SU-DHL-6 (cell line): ENCODE results near the gene NFIA.

Source experiments
- H2AFZ ChIP-seq: fragments of 200-600 bp; sonication (generic); 2 replicates; pipeline ENCODE4 v1.6.1; 2014; ENCODE audit warnings: low read depth, mild to moderate bottlenecking, moderate library complexity, mixed read lengths, antibody characterized with exemption, low read length; ENCODE audit not compliant: severe bottlenecking
- H3F3A ChIP-seq: fragments of 200-600 bp; shearing (Covaris generic); 2 replicates; pipeline ENCODE4 v1.6.0; 2016; ENCODE audit warnings: antibody characterized with exemption, mild to moderate bottlenecking; ENCODE audit not compliant: insufficient read depth
- H3K27ac ChIP-seq: fragments of 200-600 bp; sonication (generic); 2 replicates; pipeline ENCODE4 v1.5.1; 2016; ENCODE audit warnings: low read depth, mild to moderate bottlenecking, low read length, moderate library complexity, mixed read lengths
- H3K27me3 ChIP-seq: fragments of 200-600 bp; sonication (generic), shearing (Covaris generic); 2 replicates; pipeline ENCODE4 v1.6.0; 2014; ENCODE audit warnings: mild to moderate bottlenecking, low read length
- H3K36me3 ChIP-seq: fragments of 200-600 bp; sonication (generic); 2 replicates; pipeline ENCODE4 v1.6.1; 2014; ENCODE audit warnings: mild to moderate bottlenecking, low read length, mixed read lengths
- H3K4me2 ChIP-seq: fragments of 300-600, 200-600 bp; shearing (Covaris generic), sonication (generic); 2 replicates; pipeline ENCODE4 v1.6.0; 2014; ENCODE audit warnings: low read length, low read depth, mild to moderate bottlenecking; ENCODE audit not compliant: poor library complexity, severe bottlenecking
- H3K4me3 ChIP-seq: fragments of 200-600 bp; sonication (generic); 2 replicates; pipeline ENCODE4 v1.5.1; 2014; ENCODE audit warnings: antibody characterized with exemption, low read length, mild to moderate bottlenecking, mixed read lengths; ENCODE audit not compliant: insufficient read depth, poor library complexity, severe bottlenecking
- H3K79me2 ChIP-seq: fragments of 200-600 bp; sonication (generic); 2 replicates; pipeline ENCODE4 v1.6.1; 2014; ENCODE audit warnings: mild to moderate bottlenecking, low read length, moderate library complexity; ENCODE audit not compliant: insufficient read depth
- H3K9ac ChIP-seq: fragments of 200-600 bp; sonication (generic); 2 replicates; pipeline ENCODE4 v1.7.0; 2014; ENCODE audit warnings: mild to moderate bottlenecking, low read length
- H3K9me2 ChIP-seq: fragments of 200-600 bp; sonication (generic); replicated peaks from 2 replicates; pipeline ENCODE4 v1.6.1; 2014; ENCODE audit warnings: low read length; ENCODE audit not compliant: insufficient read depth
- H3K9me3 ChIP-seq: fragments of 200-600 bp; sonication (generic); 2 replicates; pipeline ENCODE4 v1.6.1; 2014; ENCODE audit warnings: low read length, mixed read lengths; ENCODE audit not compliant: insufficient read depth
- H4K20me1 ChIP-seq: fragments of 200-600 bp; sonication (generic); 2 replicates; pipeline ENCODE4 v1.6.1; 2014; ENCODE audit warnings: low read depth, mild to moderate bottlenecking, antibody characterized with exemption, low read length, moderate library complexity, mixed read lengths
- EZH2phosphoT487 ChIP-seq: fragments of 200-600 bp; sonication (generic), shearing (Covaris generic); conservative IDR thresholded peaks from 2 replicates; pipeline ENCODE4 v1.6.1; 2018; ENCODE audit warnings: mild to moderate bottlenecking, antibody characterized with exemption, low read length, moderate library complexity, mixed read lengths
- TF ChIP-seq, protein P1 (sequence below): fragments of 200-600 bp; sonication (generic); IDR thresholded peaks from one replicate; pipeline ENCODE4 v1.5.1; 2017; ENCODE audit warnings: antibody characterized with exemption, mild to moderate bottlenecking, low read length, moderate library complexity; ENCODE audit not compliant: insufficient read depth, poor library complexity, severe bottlenecking

NFIA gene

GRCh38 chr1:61097722-61098121 is 15.4 kb downstream of the NFIA start:
- Histone ChIP-seq H2AFZ (no peak overlapping the region), H3K27me3 (no peaks in the 10 kb centered on the region), H3K4me2 (no peak overlapping the region), H3K9me3 (no peaks in the 10 kb centered on the region), H3K9ac (no peak overlapping the region), H4K20me1 (peaks cover 7% of the 10 kb centered on the region), H3K36me3 (no peaks in the 10 kb centered on the region), H3K79me2 (peaks cover 3% of the 10 kb centered on the region; the same call in 1 of the 2 replicates), H3K27ac (no peak overlapping the region), H3K9me2 (no peaks in the 10 kb centered on the region), H3F3A (no peaks in the 10 kb centered on the region), H3K4me3 (no peak overlapping the region)
- no peak for TF ChIP-seq EZH2phosphoT487
- TF ChIP-seq, protein P1, sequence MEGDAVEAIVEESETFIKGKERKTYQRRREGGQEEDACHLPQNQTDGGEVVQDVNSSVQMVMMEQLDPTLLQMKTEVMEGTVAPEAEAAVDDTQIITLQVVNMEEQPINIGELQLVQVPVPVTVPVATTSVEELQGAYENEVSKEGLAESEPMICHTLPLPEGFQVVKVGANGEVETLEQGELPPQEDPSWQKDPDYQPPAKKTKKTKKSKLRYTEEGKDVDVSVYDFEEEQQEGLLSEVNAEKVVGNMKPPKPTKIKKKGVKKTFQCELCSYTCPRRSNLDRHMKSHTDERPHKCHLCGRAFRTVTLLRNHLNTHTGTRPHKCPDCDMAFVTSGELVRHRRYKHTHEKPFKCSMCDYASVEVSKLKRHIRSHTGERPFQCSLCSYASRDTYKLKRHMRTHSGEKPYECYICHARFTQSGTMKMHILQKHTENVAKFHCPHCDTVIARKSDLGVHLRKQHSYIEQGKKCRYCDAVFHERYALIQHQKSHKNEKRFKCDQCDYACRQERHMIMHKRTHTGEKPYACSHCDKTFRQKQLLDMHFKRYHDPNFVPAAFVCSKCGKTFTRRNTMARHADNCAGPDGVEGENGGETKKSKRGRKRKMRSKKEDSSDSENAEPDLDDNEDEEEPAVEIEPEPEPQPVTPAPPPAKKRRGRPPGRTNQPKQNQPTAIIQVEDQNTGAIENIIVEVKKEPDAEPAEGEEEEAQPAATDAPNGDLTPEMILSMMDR = no peak

- no peak overlapping the region for H3K4me3 ChIP-seq
- H3K36me3 ChIP-seq = no peaks in the 10 kb centered on the region
- H3K9me2 ChIP-seq = no peaks in the 10 kb centered on the region
- peaks cover 3% of the 10 kb centered on the region; the same call in 1 of the 2 replicates for H3K79me2 ChIP-seq
- TF ChIP-seq, protein P1 = no peak
- TF ChIP-seq EZH2phosphoT487 = no peak
- H3K27me3 ChIP-seq = no peaks in the 10 kb centered on the region
- H3F3A ChIP-seq = no peaks in the 10 kb centered on the region
- H3K4me2 ChIP-seq = no peak overlapping the region
- peaks cover 7% of the 10 kb centered on the region for H4K20me1 ChIP-seq
- H3K9ac ChIP-seq = no peak overlapping the region
- H3K27ac ChIP-seq = no peak overlapping the region
- no peaks in the 10 kb centered on the region for H3K9me3 ChIP-seq
- H2AFZ ChIP-seq = no peak overlapping the region
Observed at GRCh38 chr1:61098333-61098732, 16.0 kb downstream of the NFIA start.

- Histone ChIP-seq H3K79me2 (peaks cover 3% of the 10 kb centered on the region; the same call in 1 of the 2 replicates), H4K20me1 (peaks cover 7% of the 10 kb centered on the region), H3K9me2 (no peaks in the 10 kb centered on the region), H3K4me3 (no peak overlapping the region), H3K9me3 (no peaks in the 10 kb centered on the region), H3K27ac (no peak overlapping the region), H3K4me2 (no peak overlapping the region), H3K27me3 (no peaks in the 10 kb centered on the region), H3K36me3 (no peaks in the 10 kb centered on the region), H2AFZ (no peak overlapping the region), H3F3A (no peaks in the 10 kb centered on the region), H3K9ac (no peak overlapping the region)
- TF ChIP-seq, protein P1 = no peak
- TF ChIP-seq EZH2phosphoT487 = no peak
Observed at GRCh38 chr1:61098906-61099437, 16.6 kb downstream of the NFIA start.
